ENCODE data around the gene SIK3.
"Not testable (repeated sequence)": the region's sequence is repeated elsewhere in the genome, so short reads cannot be mapped to it uniquely, and the experiment has no call there.

The SIK3 gene

GRCh38 chr11:116813170-116813569 is 285.1 kb downstream of the SIK3 start:
- DNase-seq: no peak

- DNase-seq: no peak
Measured at GRCh38 chr11:116812109-116812508, 286.1 kb downstream of the SIK3 start.

- DNase-seq: no peak
Measured at GRCh38 chr11:116811194-116811593, 287.0 kb downstream of the SIK3 start.

DNA sequence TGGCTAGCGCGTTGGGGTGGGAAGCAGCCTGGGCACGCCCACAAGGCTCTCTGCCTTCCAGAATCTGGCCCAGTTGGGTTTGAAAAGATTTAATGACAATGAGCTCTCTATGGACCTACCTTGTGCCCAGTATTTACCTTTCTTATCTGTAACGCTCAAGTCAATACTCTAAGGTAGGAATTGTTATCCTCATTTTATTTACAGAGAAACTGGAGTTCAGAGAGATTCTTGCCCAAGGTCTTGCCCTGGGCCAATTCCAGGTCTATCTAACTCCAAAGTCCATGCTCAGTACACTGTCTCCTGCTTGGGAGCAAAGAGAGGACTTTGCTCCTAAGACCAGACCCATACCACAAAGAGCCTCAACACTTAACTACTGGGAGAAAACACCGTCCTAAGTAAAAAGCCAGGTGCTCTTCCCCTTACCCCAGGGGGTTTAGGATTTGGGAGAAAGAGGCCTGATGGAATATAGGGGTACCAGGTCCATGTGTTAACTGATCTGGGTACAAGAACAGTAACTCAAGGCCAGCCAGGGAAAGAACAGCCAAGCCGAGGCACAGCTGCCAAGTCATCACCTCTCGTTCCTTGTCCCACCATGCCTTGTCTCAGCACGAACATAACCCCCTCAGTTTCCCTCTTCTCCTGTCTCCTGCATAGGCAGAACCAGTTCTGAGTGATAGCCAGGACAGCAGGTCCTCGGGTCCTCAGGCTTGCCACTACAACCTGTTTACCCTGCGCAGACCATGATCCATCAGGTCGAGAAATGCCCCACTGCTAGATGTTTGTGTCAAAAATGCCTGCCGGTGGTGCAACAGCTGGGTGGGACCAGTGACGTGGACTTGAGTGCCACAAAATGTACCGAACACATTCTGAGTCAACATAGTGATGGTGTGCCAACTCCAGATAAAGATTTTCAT is 289.7 kb downstream of the SIK3 start:
- DNase-seq: no peak

DNA sequence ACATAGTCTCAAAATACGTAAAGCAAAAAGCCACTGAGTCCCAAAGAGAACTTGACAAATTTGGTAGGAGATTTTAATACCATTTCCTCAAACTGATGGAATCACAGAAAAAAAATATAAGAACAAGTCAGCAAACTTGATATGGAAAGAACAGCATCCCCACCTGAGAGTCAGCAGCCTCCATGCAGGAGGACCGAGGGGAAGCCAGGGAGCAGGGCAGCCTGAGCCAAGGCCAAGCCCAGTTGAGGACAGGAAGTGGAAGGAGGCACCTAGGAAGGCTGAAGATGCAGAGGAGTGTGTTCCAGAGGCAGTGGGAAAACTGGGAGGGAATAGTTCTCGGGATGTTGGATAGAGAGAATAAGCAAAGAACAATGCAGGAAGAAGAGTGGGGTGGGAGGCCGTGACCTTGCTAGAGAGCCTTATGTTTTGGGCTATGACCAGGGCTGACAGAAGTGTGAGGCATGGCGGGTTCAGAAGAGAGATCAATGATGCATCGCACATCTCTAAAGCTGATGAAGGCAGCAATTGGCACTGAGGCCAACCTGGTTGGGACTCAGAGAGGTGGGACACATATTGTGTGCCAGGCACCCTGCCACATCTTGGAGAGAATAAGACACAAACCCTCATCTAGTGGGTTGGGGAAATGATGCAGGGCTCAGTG is 290.5 kb downstream of the SIK3 start:
- no peak for DNase-seq

DNA sequence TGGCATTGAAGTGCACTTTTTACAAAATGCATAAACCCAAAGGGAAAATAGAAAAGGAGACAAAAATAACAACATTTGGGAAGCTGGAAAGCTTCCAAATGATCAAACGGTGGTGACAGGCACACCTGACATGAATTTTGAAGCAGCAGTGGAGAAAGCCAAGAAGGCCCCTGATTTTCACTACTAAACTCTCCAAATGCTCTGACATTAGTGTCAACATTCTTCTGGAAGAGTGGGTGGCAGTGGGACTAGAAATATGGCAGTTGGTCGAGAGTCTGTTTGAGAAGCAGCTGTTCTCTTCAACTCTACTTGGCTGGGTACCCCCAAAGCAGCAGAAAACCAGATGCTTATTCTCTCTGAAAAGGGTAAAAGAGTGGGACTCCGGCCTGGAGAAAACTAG is 294.2 kb downstream of the SIK3 start:
- DNase-seq: no peak

DNA sequence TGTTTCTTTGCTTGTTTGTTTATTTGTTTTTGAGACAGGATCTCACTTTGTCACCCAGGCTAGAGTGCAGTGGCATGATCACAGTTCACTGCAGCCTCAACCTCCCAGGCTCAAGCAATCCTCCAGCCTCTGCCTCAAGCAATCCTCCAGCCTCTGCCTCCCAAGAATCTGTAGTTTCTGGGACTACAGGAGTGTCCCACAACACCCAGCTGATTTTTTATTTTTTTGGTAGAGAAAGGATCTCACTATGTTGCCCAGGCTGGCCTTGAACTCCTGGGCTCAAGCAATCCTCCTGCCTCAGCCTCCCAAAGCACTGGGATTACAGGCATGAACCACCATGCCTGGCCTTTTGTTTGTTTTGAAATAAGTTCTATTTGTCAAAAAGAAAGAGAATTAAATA is 296.6 kb downstream of the SIK3 start:
- not testable (repeated sequence) for DNase-seq

DNA sequence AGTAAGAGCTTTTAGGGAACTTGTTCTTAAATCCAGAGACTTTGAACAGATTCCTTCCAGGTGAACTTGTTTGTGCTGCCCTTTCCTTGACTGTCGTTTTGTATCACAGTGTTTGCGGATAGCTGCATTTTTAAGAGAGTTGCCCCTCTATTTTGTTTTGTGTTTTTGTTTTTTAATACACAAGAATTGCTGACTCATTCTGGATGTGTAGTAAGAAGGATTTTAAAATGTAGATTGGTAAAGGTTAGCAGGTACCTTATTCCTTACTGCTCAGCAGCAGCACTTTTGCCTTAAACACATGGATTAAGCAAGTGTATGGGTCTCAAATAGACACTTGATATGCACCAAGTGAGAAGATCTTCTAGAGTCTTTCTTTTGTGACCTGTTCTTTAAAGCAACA is 297.6 kb downstream of the SIK3 start:
- no peak for DNase-seq

GRCh38 chr11:116798368-116798767 is 299.9 kb downstream of the SIK3 start:
- no peak for DNase-seq

- no peak for DNase-seq
Measured at GRCh38 chr11:116797816-116798215, 300.4 kb downstream of the SIK3 start.

GRCh38 chr11:116796548-116796947 is 301.7 kb downstream of the SIK3 start:
- no peak for DNase-seq

DNA sequence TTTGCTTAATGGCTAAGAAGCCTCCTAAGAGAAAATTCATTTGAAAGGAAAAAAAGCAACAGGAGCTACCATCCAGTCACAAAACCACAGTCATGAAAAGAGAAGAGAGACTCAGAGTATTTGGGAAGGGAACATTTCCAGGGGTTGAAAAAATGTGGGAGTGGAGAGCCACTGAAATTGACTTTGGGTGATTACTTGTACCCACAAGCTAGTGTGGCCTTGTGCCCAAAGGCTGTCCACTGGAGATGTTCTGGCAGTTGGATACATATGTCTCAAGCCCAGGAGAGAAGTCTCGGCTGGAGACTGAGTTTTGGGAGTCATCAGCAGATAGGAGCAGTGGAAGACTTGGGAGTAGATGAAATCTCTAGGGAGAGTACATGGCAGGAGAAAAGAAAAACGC is 303.4 kb downstream of the SIK3 start:
- no peak for DNase-seq

DNA sequence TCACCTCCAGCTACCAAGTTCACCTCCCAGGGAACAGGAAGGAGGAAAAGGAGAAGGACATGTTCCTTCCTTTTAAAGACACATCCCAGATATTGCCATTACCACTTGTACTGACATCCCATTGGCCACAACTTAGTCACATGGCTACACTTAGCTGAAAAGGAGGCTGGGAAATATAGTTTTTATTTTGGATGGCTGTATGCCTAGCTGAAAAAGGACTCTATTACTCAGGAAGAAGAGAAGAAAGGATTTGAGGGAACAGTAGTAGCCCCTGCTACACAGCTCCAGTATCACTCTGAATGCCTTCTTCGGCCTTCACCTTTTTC is 304.5 kb downstream of the SIK3 start:
- DNase-seq: no peak

Measured in stimulated activated naive CD4-positive, alpha-beta T cell treated with Interleukin-2 at 50 U/mL for 16 hours (primary cell).